GM21619 (cell line): ENCODE measurements around the gene BST1.

ENCODE experiments used
- ATAC-seq: cut with Tn5 transposase; IDR thresholded peaks from one replicate; pipeline ENCODE4 v1.9.1; 2021; ENCODE audit not compliant: unreplicated experiment

The BST1 gene

DNA sequence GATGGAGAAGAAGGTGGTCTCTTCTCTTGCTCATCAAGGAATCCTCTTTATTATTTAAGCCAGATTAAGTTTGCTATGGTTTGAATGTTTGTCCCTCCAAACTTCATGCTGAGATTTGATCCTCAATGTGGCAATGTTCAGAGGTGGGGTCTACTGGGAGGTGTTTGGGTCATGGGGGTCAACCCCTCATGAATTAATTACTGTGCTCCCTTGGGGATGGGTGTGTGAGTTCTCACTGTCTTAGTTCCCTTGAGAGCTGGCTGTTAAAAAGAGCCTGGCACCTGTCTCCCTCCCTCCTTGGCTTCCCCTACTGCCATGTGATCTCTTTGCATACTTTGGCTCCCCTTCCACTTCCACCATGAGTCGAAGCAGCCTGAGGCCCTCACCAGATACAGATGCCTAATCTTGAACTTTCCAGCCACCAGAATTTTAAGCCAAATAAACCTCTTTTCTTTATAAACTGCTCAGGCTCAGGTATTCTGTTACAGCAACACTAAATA lies 39.3 kb downstream of the BST1 start:
- no peak for ATAC-seq

DNA sequence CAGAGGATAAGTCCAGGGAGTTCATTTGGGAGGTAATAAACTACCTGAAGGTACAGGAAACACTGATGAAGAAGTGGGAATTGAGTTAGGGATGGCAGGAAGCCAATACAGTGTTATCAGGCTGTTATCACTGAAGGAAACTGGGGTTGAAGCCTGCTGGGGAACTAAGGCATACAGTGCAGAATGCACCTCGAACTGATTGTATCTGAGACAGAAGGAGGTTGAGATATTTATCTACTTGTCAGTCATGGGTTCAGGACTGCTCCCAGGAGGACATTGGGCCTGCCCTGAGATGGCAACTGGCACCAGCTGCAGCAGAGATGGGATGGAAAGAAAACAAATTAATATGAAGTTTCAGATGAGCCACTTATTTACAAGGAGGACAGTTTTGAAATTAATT lies 39.8 kb downstream of the BST1 start:
- no peak for ATAC-seq

DNA sequence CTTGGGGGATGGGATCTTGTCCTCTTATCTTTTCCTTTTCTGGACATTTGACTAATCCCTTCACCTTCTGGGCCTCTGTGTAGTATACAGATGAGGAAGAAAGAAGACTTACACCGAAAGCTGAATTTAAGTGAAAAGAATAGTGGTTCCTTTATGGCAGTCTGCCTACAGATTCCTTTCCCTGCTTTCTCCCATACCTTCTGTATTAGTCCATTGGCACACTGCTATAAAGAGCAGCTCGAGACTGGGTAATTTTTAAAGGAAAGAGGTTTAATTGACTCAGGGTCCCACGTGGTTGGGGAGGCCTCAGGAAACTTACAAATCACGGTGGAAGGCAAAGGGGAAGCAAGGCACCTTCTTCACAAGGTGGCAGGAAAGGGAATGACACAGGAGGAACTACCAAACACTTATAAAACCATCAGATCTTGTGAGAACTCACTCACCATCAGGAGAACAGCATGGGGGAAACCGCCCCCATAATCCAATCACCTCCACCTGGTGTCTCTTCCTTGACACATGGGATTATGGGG lies 41.2 kb downstream of the BST1 start:
- no peak for ATAC-seq

DNA sequence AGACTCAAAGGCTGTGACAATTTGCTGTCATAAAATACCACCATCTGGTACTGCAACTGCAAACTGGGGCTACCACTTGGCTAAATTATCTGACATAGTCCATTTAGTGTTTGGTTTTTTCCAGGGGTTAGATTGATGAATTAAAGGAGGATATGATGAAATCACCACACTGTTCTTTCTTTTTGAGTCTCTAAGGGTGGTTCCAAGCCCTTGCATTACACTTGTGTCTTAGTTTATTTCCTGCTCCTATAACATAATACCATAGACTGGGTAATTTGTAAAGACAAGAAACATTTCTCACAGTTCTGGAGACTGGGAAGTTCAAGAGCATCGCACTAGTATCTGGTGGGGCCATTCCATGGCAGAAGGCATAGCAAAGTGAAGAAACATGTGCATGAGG lies 43.2 kb downstream of the BST1 start:
- no peak for ATAC-seq

DNA sequence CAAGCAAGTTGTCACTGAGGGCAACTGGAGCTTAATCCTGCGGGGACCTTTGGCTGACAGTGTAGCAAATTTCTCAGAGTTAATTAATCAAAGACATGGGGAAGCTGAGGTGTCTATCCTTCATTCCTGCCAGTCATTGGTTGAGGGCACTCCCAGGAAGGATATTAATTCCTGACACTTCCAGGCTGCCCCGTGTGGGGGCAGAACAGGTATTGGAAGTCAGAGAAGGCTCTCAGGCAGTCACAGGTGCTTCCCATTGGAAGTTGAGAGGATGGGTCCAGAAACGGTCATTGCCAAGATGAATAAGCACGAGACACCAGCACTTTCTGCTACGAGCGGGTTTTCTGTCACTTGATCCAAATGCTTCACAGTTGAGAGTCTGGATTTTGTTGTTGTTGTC lies 46.1 kb downstream of the BST1 start:
- no peak for ATAC-seq

DNA sequence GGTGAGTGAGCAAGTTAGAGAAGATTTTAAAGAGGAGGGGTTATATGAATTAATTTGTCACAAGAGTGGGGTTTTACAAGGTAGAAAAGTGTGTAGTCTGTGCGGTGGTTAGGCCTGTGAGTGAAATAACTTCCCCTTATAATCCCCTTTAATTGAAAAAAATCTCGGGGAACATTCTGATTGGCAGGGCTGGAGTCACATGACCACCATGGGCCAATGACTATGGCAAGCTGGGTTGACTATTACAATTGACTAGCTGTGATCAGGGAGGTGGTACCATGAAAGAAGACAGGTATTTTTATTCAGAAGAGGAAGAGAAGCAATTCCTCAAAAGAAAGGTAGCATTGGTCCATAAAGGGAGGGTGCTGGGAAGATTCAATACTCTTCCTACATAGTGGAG lies 48.3 kb downstream of the BST1 start:
- ATAC-seq: no peak

DNA sequence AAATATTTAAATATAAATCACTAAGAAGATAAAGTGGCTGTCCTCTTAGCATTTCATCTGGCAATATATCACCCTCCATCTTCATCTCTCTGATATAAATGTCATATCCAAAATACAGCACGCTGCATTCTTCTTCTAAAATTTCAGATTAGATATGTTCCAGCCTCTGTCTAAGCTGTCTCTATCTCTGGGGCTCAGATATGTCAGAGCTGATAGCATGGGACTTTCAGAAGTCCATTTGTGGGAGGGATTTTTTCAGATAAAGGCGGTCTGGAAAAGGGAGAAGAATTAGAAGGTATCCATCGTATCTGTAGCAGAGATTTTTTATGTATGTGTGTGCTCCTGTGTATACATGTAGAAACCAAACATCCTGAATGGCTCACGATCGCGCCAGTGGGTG lies 50.2 kb downstream of the BST1 start:
- ATAC-seq: no peak

DNA sequence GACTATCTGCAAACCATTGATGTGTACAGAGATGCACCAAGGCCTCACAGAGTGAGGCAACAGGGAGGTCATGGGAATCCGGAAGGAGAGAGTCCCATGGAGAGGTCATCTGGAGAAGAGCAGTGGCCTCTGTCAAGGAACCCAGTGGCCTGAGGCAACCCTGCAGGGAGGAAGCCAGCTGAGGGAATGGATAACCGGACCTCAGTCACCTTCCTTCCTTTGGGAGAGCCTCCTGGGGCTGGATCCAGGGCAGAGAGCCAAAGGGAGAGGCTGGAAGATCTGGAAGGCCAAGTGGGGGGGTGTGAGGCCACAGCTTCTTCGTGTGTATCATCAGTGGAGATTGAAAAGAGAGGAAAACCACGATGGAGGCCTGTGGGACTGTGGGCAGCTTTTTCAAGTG lies 50.9 kb downstream of the BST1 start:
- no peak for ATAC-seq

DNA sequence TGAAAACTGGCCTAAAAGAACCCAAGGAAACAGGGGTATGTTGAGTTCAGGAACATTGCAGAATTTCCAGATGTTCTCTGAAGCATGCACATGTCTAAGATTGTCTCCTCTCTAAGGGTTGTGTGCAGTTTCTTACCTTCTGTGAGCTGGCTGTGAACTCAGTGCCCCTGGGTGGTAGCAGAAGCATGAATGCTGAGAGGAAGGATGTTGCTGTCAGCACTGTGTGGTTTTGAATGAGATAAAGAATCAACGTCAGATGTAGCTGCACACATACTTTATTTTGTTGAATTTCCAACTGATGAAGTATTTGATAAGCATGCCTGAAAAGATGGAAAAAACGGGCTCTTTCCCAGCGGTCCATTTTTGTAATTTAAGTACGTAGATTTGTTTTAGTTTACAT lies 51.5 kb downstream of the BST1 start:
- ATAC-seq: no peak

DNA sequence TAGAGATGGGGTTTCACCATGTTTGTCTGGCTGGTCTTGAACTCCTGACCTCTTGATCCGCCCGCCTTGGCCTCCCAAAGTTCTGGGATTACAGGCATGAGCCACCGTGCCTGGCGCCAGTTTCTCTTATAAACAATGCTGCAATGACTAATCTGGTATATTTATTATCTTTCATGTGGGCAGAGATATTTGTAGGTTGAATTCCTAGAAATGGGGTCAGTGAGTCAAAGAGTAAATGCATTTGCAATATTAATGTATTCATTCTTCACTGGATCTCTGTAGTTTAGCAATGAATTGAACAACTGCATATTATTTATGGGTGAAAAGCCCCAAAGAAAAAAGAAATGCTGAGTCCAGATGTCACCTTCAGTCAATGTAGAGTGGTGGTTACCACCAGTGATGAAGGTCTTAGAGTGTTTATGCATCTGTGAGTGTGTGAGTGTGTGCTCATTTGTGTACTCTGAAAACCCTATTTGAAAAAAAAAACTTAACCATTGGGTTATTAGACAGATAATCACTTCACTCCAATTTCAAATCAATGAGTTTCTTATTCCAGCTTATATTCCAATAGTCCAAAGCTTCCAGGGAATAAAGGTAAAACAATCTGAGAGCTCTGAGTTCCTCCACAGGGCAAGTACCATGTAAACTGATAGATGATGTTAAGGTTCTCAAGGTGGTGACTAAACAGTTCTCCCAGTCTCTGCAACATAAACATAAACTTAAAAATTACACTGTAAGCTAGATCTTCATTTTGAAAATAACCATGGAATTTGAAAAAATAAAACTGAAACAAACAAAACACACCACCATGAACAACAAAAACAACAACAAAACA lies 52.7 kb downstream of the BST1 start:
- peak; percentile 6 for ATAC-seq

DNA sequence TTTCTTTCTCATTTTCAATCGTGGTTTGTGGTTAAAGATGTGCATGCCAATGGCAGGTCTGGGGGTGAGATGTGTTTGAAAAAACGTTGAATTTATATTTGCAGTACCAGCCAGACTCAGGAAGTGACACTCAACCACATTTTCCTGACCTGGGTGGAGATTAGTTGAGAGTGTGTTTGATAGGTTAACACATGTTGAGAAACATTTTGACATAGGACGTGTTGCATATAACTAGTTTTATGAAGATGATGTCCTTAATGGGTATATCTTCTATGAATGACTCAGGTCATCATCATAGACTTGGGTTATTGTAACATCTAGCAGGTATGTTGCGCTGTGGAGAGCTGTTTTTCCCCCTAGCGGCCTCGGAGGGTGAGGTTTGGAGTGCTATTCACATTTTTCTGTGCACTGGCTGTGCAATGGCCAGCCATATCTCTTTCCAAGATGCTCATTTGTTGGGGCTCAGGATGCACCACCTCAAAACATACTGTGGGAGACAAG lies 53.5 kb downstream of the BST1 start:
- ATAC-seq: peak; percentile 86

DNA sequence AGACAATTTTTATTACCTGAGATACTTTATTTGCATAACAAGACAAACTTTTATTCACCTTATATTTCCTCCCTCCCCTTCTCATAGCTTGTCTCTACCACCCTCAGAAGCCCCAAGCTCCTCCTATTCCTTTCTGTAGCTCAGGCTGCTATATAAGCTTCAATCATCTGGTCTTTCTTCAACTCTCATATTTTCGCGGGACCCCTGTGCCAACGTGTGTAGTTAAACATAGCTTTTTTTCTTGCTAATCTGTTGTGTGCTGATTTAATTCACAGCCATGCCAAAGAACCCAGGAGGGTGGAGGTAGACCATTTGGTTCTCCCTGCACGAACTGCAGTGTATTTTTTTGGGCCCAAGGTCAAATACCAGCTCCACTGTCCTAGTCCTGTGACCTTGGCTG lies 54.2 kb downstream of the BST1 start:
- no peak for ATAC-seq

DNA sequence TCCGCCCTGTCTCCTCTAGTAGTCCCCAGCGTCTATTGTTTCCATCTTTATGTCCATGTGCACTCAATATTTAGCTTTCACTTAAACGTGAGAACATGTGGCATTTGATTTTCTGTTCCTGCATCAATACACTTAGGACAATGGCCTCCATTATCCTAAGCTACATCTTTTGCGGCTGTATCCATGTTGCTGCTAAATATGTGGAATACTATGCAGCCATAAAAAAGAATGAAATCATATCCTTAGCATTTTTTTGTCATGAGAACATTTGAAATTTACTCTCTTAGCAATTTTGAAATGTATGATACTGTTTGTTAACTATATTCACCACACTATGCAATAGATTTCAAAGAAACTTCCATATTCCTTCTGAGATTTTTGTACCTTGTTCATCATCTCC lies 55.4 kb downstream of the BST1 start:
- ATAC-seq: no peak

DNA sequence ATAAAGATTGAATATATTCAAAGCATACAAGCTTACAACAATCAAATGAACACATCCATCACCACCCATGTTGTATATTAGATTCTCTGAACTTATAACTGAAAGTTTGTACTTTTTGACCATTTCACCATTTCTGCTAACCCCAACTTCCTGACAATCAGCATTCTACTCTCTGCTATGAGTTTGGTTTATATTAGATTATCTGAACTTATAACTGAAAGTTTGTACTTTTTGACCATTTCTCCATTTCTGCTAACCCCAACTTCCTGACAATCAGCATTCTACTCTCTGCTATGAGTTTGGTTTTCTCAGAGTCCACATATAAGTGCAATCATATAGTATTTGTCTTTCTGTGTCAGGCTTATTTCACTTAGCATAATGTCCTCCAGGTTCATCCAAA lies 59.6 kb downstream of the BST1 start:
- peak; percentile 48 for ATAC-seq

DNA sequence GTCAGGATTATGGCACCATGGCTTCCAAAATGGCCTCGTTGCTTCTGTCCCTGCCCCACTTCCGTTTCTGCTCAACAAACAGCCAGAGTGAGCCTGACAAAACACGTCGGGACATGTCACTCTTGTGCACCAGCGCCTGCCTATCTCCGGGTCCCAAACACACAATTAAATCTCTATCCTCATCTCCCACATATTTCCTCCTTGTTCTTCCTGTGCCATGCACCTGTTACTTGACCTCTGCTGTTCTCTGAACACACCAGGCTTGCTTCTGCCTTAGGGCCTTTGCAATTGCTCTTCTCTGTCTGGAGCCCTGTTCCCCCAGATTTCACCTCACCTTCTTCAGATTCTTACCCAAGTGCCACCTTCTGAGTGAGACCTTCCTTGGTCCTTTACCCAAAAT lies 62.5 kb downstream of the BST1 start:
- no peak for ATAC-seq

DNA sequence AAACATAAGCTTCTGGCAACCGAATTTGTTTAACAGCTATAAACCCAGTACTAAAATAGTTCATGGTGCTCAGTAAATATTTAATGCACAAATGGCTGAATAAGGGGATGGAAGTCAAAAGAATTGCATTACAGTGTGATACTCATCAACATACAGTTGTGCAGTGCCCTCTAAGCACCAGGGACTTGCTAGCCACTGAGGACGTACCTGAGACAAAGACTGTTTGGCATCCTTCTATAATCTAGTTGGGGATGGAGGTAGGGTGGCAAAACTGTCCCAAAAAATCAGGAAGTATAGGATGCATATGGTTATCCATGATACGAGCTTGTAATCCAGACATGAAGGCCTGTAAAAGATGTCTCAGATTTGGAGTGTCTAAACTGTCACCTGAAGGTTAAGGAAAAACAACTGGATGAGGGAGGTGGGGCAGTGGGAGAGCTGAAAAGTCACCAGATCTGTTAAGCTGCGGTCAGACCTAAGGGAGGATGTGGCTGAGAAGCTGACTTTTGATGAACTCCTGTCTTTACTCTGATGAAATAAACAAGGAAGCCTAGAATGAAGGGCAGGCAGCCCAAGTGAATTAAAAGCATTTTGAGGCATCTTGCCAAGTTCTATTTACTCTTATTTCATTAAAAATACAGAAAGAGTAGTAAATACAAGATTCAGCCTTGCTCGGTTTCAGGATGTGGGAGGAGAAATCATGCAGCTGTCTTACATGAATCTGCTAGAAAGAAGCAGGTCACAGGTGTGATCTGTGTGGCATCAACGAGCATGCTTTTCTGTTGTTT lies 63.2 kb downstream of the BST1 start:
- peak; percentile 75 for ATAC-seq

DNA sequence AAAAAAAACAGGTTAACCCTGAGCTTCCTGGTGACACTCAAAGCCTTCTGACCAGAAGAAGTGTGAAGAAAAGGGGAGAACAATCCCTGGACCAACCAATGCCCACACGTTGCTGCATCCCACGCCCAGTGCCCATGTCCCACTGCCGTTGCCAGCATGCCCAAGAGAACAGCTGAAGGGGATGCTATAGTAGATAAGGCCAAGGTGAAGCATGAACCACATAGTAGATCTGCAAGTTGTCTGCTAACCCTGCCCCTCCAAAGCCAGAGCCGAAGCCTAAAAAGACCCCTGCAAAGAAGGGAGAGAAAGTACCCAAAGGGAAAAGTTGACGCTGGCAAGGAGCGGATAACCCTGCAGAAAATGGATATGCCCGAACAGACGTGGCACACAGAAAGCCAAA lies 64.0 kb downstream of the BST1 start:
- no peak for ATAC-seq

DNA sequence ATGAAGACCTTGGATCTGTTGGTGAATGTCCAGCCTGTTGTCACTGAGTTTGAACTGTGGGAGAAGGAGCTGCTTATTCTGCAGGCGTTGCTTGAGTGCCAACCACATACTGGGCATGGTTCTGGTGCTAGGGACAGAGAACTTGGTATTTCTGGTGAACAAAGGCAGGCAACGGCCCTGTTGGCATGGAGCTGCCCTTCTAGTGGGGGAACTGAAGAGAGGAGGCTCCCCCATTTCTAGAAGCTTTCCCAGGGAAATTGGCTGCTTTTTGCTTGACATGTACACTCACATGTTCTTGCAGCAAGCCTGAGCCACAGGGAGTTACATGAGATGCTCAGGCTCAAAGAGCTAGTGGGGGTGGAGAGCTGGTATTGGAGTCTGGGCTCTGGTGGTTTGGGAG lies 66.3 kb downstream of the BST1 start:
- no peak for ATAC-seq

DNA sequence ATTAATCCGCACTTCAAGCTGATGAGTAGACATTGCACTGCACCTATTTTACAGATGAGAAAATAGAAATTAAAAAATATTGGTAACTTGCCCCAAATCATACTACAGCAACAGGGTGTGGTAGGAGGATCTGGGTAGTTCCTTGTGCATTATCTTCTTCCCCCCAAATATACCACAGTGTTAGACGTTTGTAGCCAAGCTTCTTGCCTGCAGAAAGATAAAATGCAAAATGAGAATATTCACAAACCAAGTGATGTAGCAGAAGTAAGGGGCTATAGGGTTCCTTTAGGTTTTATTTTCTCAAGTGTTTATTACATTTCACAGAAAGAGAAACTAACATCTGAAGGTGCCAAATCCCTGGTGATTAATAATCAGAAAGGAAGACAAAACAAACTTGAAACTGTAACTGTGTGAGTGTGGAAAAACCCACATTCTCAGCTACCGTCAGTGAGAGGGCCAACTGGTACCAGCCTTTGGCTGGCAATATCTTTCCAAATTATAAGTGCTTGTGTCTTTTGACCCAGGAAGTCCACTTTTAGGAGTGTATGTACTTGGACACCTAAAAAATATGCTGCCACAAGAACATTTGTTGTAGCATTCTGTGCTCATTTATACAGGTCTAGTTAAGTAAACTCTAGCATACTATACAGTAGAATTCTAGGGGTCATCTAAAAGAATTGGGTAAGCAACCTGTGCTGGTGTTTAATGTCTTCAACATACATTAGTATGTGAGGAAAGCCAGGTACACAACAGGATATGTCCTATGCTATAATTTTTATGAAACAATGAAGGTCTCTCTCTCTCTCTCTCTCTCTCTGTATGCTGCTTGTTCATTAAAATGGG lies 68.6 kb downstream of the BST1 start:
- peak; percentile 82 for ATAC-seq

DNA sequence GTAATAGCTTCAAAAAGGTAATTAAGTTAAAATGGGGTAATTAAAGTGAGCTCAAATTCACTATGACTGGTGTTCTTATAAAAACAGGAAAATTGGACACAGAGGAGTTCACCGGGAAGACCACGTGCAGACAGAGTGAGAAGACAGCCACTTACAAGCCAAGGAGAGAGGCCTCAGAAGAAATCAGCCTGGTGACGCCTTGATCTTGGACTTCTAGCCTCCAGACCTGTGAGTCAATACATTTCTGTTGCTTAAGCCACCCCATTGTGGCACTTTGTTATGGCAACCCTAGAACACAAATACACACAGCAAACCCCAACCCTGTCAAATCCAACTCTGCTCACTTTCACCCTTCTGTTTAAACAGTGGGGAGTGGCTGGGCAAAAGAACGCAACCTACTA lies 71.2 kb downstream of the BST1 start:
- ATAC-seq: no peak
